ENCODE measurements around the gene FOXO3.

The FOXO3 gene

GRCh38 chr6:108575905-108576494 lies 15.3 kb downstream of the FOXO3 start:
- no peak for DNase-seq (ENCODE audit: low read depth)

GRCh38 chr6:108576709-108577108 lies 16.0 kb downstream of the FOXO3 start:
- DNase-seq (ENCODE audit: low read depth), result no peak

GRCh38 chr6:108578166-108578565 lies 17.4 kb downstream of the FOXO3 start:
- DNase-seq (ENCODE audit: low read depth), result no peak

- DNase-seq (ENCODE audit: low read depth), result no peak
Measured at GRCh38 chr6:108578595-108579327, 18.0 kb downstream of the FOXO3 start.

GRCh38 chr6:108579328-108579721 lies 18.6 kb downstream of the FOXO3 start:
- DNase-seq (ENCODE audit: low read depth), result no peak

- DNase-seq (ENCODE audit: low read depth), result no peak
Measured at GRCh38 chr6:108580646-108581045, 19.9 kb downstream of the FOXO3 start.

- DNase-seq (ENCODE audit: low read depth), result no peak
Measured at GRCh38 chr6:108581237-108581931, 20.7 kb downstream of the FOXO3 start.

- DNase-seq (ENCODE audit: low read depth), result no peak
Measured at GRCh38 chr6:108581932-108582475, 21.3 kb downstream of the FOXO3 start.

- DNase-seq (ENCODE audit: low read depth), result no peak
Measured at GRCh38 chr6:108582618-108583017, 21.9 kb downstream of the FOXO3 start.

GRCh38 chr6:108584323-108584722 lies 23.6 kb downstream of the FOXO3 start:
- no peak for DNase-seq (ENCODE audit: low read depth)

GRCh38 chr6:108585359-108585758 lies 24.6 kb downstream of the FOXO3 start:
- DNase-seq (ENCODE audit: low read depth), result no peak

GRCh38 chr6:108585921-108586536 lies 25.3 kb downstream of the FOXO3 start:
- DNase-seq (ENCODE audit: low read depth), result no peak

- DNase-seq (ENCODE audit: low read depth), result no peak
Measured at GRCh38 chr6:108587258-108588059, 26.7 kb downstream of the FOXO3 start.

GRCh38 chr6:108588586-108588985 lies 27.9 kb downstream of the FOXO3 start:
- DNase-seq (ENCODE audit: low read depth), result no peak

GRCh38 chr6:108589244-108589791 lies 28.6 kb downstream of the FOXO3 start:
- no peak for DNase-seq (ENCODE audit: low read depth)

GRCh38 chr6:108591040-108591816 lies 30.5 kb downstream of the FOXO3 start:
- no peak for DNase-seq (ENCODE audit: low read depth)

- peak; percentile 2 for DNase-seq (ENCODE audit: low read depth)
Measured at GRCh38 chr6:108592371-108593337, 31.9 kb downstream of the FOXO3 start.

GRCh38 chr6:108594151-108594550 lies 33.4 kb downstream of the FOXO3 start:
- no peak for DNase-seq (ENCODE audit: low read depth)

GRCh38 chr6:108594640-108595039 lies 33.9 kb downstream of the FOXO3 start:
- DNase-seq (ENCODE audit: low read depth), result no peak
